HepG2 (cell line): Measurements from ENCODE around the gene LNX2. TPM values are rescaled to one million over a fixed set of nuclear protein-coding genes. Genes with fewer than 3 reads are reported as not detected.

Experiments
- ARID2 ChIP-seq: sonication (generic); formaldehyde crosslinking; IDR thresholded peaks from 2 replicates; pipeline ENCODE4 v1.8.1; 2022; ENCODE audit warnings: mild to moderate bottlenecking, missing genetic modification reagents, borderline replicate concordance
- EHMT2 ChIP-seq: fragments of 200-600 bp; sonication (generic); IDR thresholded peaks from 2 replicates; pipeline ENCODE4 v1.7.0; 2017; ENCODE audit warnings: antibody characterized with exemption, low read depth, low read length, borderline replicate concordance
- GPBP1L1 ChIP-seq: sonication (generic); formaldehyde crosslinking; IDR thresholded peaks from 2 replicates; pipeline ENCODE4 v1.5.0; 2020; ENCODE audit warnings: mild to moderate bottlenecking, missing genetic modification reagents
- HIVEP1 ChIP-seq: sonication (generic); formaldehyde crosslinking; IDR thresholded peaks from 2 replicates; pipeline ENCODE4 v1.4.0; 2020; ENCODE audit warnings: mild to moderate bottlenecking, missing genetic modification reagents
- KDM5B ChIP-seq: sonication (generic); formaldehyde crosslinking; IDR thresholded peaks from 2 replicates; pipeline ENCODE4 v1.4.0; 2020; ENCODE audit warnings: missing genetic modification reagents, mild to moderate bottlenecking, borderline replicate concordance
- KLF11 ChIP-seq: IDR thresholded peaks from 2 replicates; pipeline ENCODE4 v1.6.1; 2016; ENCODE audit warnings: missing compliant biosample characterization
- MIER2 ChIP-seq: IDR thresholded peaks from 2 replicates; pipeline ENCODE4 v1.6.1; 2016; ENCODE audit warnings: missing biosample characterization, missing genetic modification reagents
- MIXL1 ChIP-seq: IDR thresholded peaks from 2 replicates; pipeline ENCODE4 v1.6.1; 2016
- NFRKB ChIP-seq: fragments of 450-650 bp; IDR thresholded peaks from 2 replicates; pipeline ENCODE4 v1.6.1; 2017
- SKI ChIP-seq: fragments of 450-650 bp; IDR thresholded peaks from one replicate; pipeline ENCODE4 v1.6.1; 2018; ENCODE audit warnings: mild to moderate bottlenecking; ENCODE audit not compliant: partially characterized antibody
- TBL1XR1 ChIP-seq: fragments of 150-350 bp; IDR thresholded peaks from 2 replicates; pipeline ENCODE4 v1.6.1; 2014; ENCODE audit warnings: borderline replicate concordance, low read length; ENCODE audit not compliant: partially characterized antibody
- WIZ ChIP-seq: sonication (generic); formaldehyde crosslinking; IDR thresholded peaks from 2 replicates; pipeline ENCODE4 v1.5.1; 2020; ENCODE audit warnings: mild to moderate bottlenecking, missing genetic modification reagents
- ZNF230 ChIP-seq: sonication (generic); formaldehyde crosslinking; IDR thresholded peaks from 2 replicates; pipeline ENCODE4 v1.4.0; 2020; ENCODE audit warnings: mild to moderate bottlenecking, missing genetic modification reagents
- ZNF34 ChIP-seq: sonication (generic); formaldehyde crosslinking; IDR thresholded peaks from 2 replicates; pipeline ENCODE4 v1.4.0; 2020; ENCODE audit warnings: mild to moderate bottlenecking, missing genetic modification reagents, borderline replicate concordance
- ZNF788 ChIP-seq: sonication (generic); formaldehyde crosslinking; IDR thresholded peaks from 2 replicates; pipeline ENCODE4 v1.5.0; 2020; ENCODE audit warnings: mild to moderate bottlenecking, missing genetic modification reagents, borderline replicate concordance
- ZSCAN20 ChIP-seq: sonication (generic); formaldehyde crosslinking; IDR thresholded peaks from 2 replicates; pipeline ENCODE4 v1.4.0; 2020; ENCODE audit warnings: missing genetic modification reagents, mild to moderate bottlenecking, borderline replicate concordance
- polyA plus RNA-seq, 8 experiments: library from polyadenylated mRNA; depleted of rRNA in 3 of 8; stranded (reverse) in 7 of 8; unstranded in 1 of 8; fragments of >200 nt; fragmentation: Illumina TruSeq in 4 of 8; extraction: Trizol in 4 of 8; gene quantifications; 2 replicates each; pipeline versions ENCODE4 v1.2.1 to v1.2.3, GENCODE V29; 2011 to 2016; ENCODE audit warnings: low read depth in 4 of 8, missing spikeins in 1 of 8, mixed read lengths in 1 of 8; ENCODE audit not compliant: insufficient read depth in 1 of 8
- total RNA-seq, 5 experiments: library from RNA; depleted of rRNA; stranded (reverse); fragments of >200 nt; fragmentation: Illumina TruSeq; extraction: Trizol; gene quantifications; 2 replicates each; pipeline ENCODE4 v1.2.3, GENCODE V29; 2016; ENCODE audit warnings: low read depth in 1 of 5
- TF ChIP-seq, protein P1 (sequence below): sonication (generic); formaldehyde crosslinking; IDR thresholded peaks from 2 replicates; pipeline ENCODE4 v1.4.0; 2020; ENCODE audit warnings: missing genetic modification reagents
- TF ChIP-seq, protein P2 (sequence below): sonication (generic); formaldehyde crosslinking; IDR thresholded peaks from 2 replicates; pipeline ENCODE4 v1.5.1; 2020; ENCODE audit warnings: mild to moderate bottlenecking, missing genetic modification reagents
- TF ChIP-seq, protein P3 (sequence below): sonication (generic); formaldehyde crosslinking; IDR thresholded peaks from 2 replicates; pipeline ENCODE4 v1.5.0; 2020; ENCODE audit warnings: mild to moderate bottlenecking, missing genetic modification reagents

Gene LNX2
- total and polyA plus RNA-seq, 2 of the 13 experiments (the other 11 are each of a cell fraction or from before 2014, with no cell fraction given), result 9.2 to 9.7 TPM

DNA sequence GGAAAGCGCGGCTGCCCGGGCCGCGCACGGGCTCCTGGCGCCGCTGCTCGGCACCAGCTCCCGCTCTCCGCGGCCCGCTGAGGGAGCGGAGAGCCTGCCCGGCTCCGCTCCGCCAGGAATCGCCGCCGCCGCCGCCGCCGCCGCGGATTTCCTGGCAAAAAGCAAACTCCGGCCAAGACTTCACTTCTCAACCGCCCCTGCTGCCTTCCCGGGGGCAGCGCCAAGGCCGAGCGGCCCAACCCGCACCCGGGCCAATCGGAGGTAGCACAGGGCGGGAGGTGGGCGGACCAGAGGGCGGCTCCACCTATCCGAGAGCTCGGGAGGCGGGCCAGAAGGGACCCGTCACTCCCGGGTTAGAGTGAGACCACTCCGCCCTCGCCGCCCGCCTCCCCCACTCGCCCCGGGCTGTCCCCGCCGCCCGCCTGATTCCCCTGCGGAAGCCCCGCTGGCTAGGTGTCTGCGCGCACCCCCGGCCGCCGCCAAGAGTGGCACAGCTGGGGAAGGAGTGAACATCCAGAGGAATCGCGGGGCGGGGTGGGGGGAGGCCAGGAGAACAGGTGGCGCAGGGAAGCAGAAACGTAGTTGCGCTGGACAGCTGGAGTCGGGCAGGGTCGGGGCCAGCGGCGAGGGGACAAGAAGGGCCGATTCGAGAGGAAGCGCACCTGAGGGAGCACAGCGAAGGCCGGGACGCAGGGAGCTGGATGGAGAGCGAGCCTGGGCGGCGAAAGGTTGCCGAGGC, at the start of gene LNX2 (continued):
- TF ChIP-seq, protein P1, sequence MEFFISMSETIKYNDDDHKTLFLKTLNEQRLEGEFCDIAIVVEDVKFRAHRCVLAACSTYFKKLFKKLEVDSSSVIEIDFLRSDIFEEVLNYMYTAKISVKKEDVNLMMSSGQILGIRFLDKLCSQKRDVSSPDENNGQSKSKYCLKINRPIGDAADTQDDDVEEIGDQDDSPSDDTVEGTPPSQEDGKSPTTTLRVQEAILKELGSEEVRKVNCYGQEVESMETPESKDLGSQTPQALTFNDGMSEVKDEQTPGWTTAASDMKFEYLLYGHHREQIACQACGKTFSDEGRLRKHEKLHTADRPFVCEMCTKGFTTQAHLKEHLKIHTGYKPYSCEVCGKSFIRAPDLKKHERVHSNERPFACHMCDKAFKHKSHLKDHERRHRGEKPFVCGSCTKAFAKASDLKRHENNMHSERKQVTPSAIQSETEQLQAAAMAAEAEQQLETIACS (CRISPR knock-in tag), result no peak
- TF ChIP-seq GPBP1L1 (CRISPR knock-in tag), result no peak
- no peak for TF ChIP-seq ZNF230 (CRISPR knock-in tag)
- no peak for TF ChIP-seq EHMT2
- no peak for TF ChIP-seq TBL1XR1
- no peak for TF ChIP-seq ZNF34 (CRISPR knock-in tag)
- no peak for TF ChIP-seq ZSCAN20 (CRISPR knock-in tag)
- no peak for TF ChIP-seq NFRKB
- peak; percentile 55 for TF ChIP-seq SKI
- TF ChIP-seq, protein P2, sequence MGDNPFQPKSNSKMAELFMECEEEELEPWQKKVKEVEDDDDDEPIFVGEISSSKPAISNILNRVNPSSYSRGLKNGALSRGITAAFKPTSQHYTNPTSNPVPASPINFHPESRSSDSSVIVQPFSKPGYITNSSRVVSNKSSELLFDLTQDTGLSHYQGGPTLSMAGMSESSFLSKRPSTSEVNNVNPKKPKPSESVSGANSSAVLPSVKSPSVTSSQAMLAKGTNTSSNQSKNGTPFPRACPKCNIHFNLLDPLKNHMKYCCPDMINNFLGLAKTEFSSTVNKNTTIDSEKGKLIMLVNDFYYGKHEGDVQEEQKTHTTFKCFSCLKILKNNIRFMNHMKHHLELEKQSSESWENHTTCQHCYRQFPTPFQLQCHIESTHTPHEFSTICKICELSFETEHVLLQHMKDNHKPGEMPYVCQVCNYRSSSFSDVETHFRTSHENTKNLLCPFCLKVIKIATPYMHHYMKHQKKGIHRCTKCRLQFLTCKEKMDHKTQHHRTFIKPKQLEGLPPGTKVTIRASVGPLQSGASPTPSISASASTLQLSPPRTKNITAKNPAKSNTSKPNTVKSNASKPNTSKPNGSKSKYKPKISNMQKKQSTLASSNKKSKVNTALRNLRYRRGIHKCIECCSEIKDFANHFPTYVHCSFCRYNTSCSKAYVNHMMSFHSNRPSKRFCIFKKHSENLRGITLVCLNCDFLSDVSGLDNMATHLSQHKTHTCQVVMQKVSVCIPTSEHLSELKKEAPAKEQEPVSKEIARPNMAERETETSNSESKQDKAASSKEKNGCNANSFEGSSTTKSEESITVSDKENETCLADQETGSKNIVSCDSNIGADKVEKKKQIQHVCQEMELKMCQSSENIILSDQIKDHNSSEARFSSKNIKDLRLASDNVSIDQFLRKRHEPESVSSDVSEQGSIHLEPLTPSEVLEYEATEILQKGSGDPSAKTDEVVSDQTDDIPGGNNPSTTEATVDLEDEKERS, result no peak
- TF ChIP-seq, protein P3, sequence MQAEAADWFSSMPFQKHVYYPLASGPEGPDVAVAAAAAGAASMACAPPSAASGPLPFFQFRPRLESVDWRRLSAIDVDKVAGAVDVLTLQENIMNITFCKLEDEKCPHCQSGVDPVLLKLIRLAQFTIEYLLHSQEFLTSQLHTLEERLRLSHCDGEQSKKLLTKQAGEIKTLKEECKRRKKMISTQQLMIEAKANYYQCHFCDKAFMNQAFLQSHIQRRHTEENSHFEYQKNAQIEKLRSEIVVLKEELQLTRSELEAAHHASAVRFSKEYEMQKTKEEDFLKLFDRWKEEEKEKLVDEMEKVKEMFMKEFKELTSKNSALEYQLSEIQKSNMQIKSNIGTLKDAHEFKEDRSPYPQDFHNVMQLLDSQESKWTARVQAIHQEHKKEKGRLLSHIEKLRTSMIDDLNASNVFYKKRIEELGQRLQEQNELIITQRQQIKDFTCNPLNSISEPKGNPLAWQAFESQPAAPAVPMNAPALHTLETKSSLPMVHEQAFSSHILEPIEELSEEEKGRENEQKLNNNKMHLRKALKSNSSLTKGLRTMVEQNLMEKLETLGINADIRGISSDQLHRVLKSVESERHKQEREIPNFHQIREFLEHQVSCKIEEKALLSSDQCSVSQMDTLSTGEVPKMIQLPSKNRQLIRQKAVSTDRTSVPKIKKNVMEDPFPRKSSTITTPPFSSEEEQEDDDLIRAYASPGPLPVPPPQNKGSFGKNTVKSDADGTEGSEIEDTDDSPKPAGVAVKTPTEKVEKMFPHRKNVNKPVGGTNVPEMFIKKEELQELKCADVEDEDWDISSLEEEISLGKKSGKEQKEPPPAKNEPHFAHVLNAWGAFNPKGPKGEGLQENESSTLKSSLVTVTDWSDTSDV (CRISPR knock-in tag), result no peak
- TF ChIP-seq HIVEP1 (CRISPR knock-in tag), result 0 out of 2 replicates have a peak, but pooled peaks have one; percentile 58
- TF ChIP-seq ARID2, result no peak
- TF ChIP-seq ZNF788 (CRISPR knock-in tag), result no peak; the same call in 1 of the 2 replicates
- TF ChIP-seq KLF11 (CRISPR knock-in tag), result 0 out of 2 replicates have a peak, but pooled peaks have one; percentile 21
- TF ChIP-seq MIXL1, result no peak; the same call in 1 of the 2 replicates
- no peak for TF ChIP-seq WIZ (CRISPR knock-in tag)
- no peak for TF ChIP-seq MIER2 (CRISPR knock-in tag)
- no peak; the same call in 1 of the 2 replicates for TF ChIP-seq KDM5B
